ENCODE measurements around the gene ZDHHC11.
"Not testable (repeated sequence)": the region's sequence is repeated elsewhere in the genome, so short reads cannot be mapped to it uniquely, and the experiment has no call there.

ZDHHC11 gene

GRCh38 chr5:856531-857425 is 6.0 kb upstream of the ZDHHC11 start:
- DNase-seq: no peak

GRCh38 chr5:855771-856530 is 5.2 kb upstream of the ZDHHC11 start:
- DNase-seq: no peak

GRCh38 chr5:854966-855743 is 4.4 kb upstream of the ZDHHC11 start:
- no peak for DNase-seq

GRCh38 chr5:854217-854616 is 3.4 kb upstream of the ZDHHC11 start:
- DNase-seq: no peak

GRCh38 chr5:853416-854090 is 2.8 kb upstream of the ZDHHC11 start:
- DNase-seq: not testable (repeated sequence)

GRCh38 chr5:852431-853401 is 1.9 kb upstream of the ZDHHC11 start:
- no peak for DNase-seq

- DNase-seq: no peak
Measured at GRCh38 chr5:852018-852417, 1.2 kb upstream of the ZDHHC11 start.

GRCh38 chr5:851553-851952 is 767 bp upstream of the ZDHHC11 start:
- DNase-seq: no peak

GRCh38 chr5:851076-851475 is 290 bp upstream of the ZDHHC11 start:
- DNase-seq: no peak

GRCh38 chr5:849651-850301 is 1.0 kb downstream of the ZDHHC11 start:
- no peak for DNase-seq

- DNase-seq: no peak
Measured at GRCh38 chr5:848671-849111, 2.1 kb downstream of the ZDHHC11 start.

- not testable (repeated sequence) for DNase-seq
Measured at GRCh38 chr5:847736-848135, 3.0 kb downstream of the ZDHHC11 start.

GRCh38 chr5:847212-847611 is 3.6 kb downstream of the ZDHHC11 start:
- not testable (repeated sequence) for DNase-seq

GRCh38 chr5:846602-847091 is 4.1 kb downstream of the ZDHHC11 start:
- not testable (repeated sequence) for DNase-seq

GRCh38 chr5:845676-846601 is 4.8 kb downstream of the ZDHHC11 start:
- not testable (repeated sequence) for DNase-seq

- not testable (repeated sequence) for DNase-seq
Measured at GRCh38 chr5:845031-845675, 5.6 kb downstream of the ZDHHC11 start.

GRCh38 chr5:844426-844825 is 6.4 kb downstream of the ZDHHC11 start:
- not testable (repeated sequence) for DNase-seq

GRCh38 chr5:843926-844325 is 6.9 kb downstream of the ZDHHC11 start:
- DNase-seq: not testable (repeated sequence)

- not testable (repeated sequence) for DNase-seq
Measured at GRCh38 chr5:843371-843770, 7.4 kb downstream of the ZDHHC11 start.
